PFSK-1 (cell line): ENCODE results near the gene FARS2.

ENCODE experiments used
- POLR2AphosphoS5 ChIP-seq: IDR thresholded peaks from 2 replicates; pipeline ENCODE4 v1.6.1; 2012; ENCODE audit warnings: low read depth, mild to moderate bottlenecking, control low read depth, low read length, moderate library complexity
- REST ChIP-seq, 2 experiments: IDR thresholded peaks; 2 replicates each; pipeline versions ENCODE4 v1.6.1 to v1.8.0; 2011 to 2012; ENCODE audit warnings: low read depth in 2 of 2, low read length in 2 of 2, control low read depth in 1 of 2, inconsistent platforms in 1 of 2, mild to moderate bottlenecking in 1 of 2, moderate library complexity in 1 of 2; ENCODE audit not compliant: insufficient read depth in 1 of 2

DNA sequence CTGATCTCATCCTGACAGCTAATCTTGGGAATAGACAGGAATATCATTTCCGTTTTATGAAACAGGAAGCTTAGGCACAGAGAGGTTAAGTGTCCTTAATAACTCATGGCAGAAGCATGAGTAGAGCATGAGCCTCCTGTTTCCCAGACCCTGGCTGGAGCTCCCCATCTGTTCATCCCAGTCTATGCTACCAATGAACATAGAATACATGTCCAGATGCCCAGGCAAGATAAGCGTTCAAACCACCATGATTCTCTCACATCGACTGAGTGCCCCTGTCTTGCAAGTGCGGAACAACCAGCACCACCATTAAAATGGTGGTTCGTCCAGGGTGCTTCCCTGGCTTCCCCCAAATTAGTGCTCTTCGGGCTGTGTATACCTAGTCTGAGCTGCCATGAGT lies 217.1 kb downstream of the FARS2 start:
- TF ChIP-seq REST (IDR thresholded peaks at IDR 0.05; ENCODE audit: insufficient read depth in 1 of 2, low read depth in 2 of 2, low read length in 2 of 2) = no peak
- no peak for TF ChIP-seq POLR2AphosphoS5
